Endometrial microvascular endothelial cells (primary cell): ENCODE measurements around the gene ROBO2. TPM values are rescaled to one million over a fixed set of nuclear protein-coding genes. Genes with fewer than 3 reads are reported as not detected.

Source experiments
- in situ Hi-C: cut with HindIII; loops from 2 replicates; pipeline ENCODE4 v1.10.0; 2017; ENCODE audit warnings: low sequenced_read_pairs, low pct_unique_long_range_greater_than_20kb; ENCODE audit errors: inconsistent ontology term
- total RNA-seq: library from RNA; depleted of rRNA; stranded (reverse); fragments of >200 nt; gene quantifications from one replicate; pipeline ENCODE4 v1.2.3, GENCODE V29; 2015; ENCODE audit errors: inconsistent ontology term

ROBO2 gene, protein sequence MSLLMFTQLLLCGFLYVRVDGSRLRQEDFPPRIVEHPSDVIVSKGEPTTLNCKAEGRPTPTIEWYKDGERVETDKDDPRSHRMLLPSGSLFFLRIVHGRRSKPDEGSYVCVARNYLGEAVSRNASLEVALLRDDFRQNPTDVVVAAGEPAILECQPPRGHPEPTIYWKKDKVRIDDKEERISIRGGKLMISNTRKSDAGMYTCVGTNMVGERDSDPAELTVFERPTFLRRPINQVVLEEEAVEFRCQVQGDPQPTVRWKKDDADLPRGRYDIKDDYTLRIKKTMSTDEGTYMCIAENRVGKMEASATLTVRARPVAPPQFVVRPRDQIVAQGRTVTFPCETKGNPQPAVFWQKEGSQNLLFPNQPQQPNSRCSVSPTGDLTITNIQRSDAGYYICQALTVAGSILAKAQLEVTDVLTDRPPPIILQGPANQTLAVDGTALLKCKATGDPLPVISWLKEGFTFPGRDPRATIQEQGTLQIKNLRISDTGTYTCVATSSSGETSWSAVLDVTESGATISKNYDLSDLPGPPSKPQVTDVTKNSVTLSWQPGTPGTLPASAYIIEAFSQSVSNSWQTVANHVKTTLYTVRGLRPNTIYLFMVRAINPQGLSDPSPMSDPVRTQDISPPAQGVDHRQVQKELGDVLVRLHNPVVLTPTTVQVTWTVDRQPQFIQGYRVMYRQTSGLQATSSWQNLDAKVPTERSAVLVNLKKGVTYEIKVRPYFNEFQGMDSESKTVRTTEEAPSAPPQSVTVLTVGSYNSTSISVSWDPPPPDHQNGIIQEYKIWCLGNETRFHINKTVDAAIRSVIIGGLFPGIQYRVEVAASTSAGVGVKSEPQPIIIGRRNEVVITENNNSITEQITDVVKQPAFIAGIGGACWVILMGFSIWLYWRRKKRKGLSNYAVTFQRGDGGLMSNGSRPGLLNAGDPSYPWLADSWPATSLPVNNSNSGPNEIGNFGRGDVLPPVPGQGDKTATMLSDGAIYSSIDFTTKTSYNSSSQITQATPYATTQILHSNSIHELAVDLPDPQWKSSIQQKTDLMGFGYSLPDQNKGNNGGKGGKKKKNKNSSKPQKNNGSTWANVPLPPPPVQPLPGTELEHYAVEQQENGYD (N-terminal part only)
- total RNA-seq, result 0.09 TPM

DNA sequence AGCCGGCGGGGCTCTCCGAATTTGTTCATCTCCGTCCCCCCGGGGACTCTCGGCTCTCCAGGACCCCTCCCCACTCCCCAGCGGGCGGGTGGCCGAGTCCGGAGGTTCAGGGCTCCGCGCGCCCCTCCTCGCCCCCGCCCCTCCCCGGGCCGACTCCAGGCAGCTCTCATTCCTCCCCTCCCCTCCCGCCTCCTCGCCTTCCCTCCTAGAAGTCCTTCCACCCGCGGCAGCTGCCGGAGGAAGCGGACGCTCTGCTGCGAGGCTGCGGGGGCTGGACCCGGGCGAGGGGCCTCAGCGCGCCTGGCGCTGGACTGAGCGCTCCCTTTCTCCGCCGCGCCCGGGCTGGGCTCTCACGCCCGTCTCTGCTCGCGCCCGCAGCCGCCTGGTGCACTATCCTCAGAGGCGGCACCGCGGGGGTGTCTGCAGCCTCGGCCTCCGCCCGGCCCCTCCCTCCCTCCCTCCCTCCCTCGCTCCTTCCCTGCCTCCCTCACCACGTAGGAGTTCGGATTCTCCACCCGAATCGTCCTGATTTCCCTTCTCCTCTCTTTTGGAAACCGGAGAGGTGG lies at the start of gene ROBO2:
TSS of gene ROBO2 (plus strand) at position 494 of the 566 bp plus-strand sequence. CDS start 687 bp downstream, outside the sequence.
- in situ Hi-C loops, result no loop called here

- in situ Hi-C loops, result no loop called here
Measured at GRCh38 chr3:76990606-76991005, 49.3 kb upstream of the ROBO2 start.

GRCh38 chr3:76991165-76991564 lies 48.7 kb upstream of the ROBO2 start:
- in situ Hi-C loops, result no loop called here

GRCh38 chr3:76997733-76998132 lies 42.2 kb upstream of the ROBO2 start:
- in situ Hi-C loops, result no loop called here

DNA sequence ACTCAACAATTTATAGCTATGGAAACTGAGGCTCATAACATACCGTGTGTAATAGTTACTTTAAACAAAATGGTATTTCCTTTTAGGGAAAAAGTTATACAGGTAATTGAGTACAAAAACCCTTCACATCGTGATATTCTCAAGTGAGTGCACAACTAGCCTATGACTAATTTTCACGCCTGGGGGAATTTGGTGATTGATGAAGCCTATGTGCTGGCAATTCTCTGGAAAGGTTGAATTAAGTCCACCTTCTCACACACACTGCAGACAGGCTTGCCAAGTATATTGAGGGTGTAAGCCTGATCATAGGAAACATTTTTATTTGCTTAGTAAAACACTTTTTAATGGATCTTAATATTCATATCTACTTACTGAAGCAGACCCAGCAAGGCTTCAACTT lies 41.3 kb upstream of the ROBO2 start:
- in situ Hi-C loops, result no loop called here

- in situ Hi-C loops, result no loop called here
Measured at GRCh38 chr3:77001062-77001701, 38.7 kb upstream of the ROBO2 start.

DNA sequence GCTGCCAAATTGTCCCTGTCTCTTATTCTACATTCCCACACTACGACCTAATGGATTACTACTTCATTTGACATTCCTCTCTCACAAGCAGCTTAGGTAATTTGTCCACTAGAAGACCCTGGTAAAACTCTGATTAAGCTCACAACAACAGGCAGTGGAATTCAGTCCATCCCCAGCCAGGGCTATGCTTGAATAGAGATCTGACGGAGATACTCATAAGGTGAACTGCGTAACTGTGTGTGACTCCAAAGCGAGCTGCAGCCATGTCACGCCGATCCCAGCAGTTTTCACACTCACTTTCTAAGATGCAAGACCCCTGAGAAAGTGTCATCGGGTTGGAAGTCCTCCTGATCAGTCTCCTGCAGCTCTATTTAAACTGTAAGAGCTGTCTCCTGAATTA lies 25.7 kb upstream of the ROBO2 start:
- in situ Hi-C loops, result no loop called here

DNA sequence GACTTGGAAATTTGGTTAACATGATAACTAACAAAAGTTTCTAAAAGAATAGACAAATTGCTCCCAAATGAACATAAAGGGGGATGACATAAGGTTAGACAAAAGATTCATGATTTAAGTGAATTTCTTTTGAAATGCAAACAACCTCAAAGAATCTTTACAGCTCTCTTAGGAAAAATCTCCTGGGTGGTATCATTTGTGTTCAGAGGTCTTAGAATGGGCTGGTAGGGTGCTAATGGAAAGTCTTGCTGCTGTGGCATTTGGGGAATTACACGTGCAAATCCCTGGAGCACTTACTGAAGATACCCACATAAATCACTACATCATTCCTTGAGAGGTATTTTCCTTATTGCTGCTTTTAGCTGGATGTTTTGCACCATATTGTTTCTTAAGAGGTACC lies 14.4 kb upstream of the ROBO2 start:
- in situ Hi-C loops, result no loop called here

DNA sequence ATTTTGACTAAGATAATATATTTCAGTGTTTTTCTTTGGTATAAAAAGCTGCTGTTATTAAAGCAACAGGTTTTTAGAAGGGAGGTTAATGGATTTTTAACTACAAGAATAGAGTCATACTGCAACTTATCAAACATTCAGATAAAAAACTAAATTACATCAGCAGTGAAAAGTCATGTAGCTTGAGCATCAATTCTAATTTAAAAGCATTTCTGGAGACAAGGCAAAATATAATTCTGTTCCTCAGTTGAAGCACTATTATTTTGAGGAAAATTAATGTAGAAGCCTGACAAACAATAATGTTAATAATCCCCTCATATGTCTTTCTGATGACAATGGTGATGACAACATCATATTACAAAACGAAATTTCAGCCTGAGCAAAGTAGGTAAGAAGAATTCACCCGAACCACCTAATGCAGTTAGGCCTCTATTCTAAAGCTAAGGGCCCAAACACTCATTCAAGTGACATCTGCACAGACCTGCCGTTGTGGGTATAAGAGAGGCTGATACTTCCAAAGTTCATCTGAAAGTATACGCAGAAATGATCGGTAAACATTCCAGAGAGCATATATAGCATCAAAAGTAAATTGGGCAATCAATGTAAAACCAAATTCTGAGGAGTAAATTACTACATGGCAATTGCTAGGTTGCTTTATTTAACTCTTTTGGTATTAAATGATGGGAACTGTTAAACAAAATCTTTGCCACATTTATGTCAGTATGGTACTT lies 12.8 kb upstream of the ROBO2 start:
- in situ Hi-C loops, result no loop called here

- in situ Hi-C loops, result no loop called here
Measured at GRCh38 chr3:77028005-77028404, 11.9 kb upstream of the ROBO2 start.

DNA sequence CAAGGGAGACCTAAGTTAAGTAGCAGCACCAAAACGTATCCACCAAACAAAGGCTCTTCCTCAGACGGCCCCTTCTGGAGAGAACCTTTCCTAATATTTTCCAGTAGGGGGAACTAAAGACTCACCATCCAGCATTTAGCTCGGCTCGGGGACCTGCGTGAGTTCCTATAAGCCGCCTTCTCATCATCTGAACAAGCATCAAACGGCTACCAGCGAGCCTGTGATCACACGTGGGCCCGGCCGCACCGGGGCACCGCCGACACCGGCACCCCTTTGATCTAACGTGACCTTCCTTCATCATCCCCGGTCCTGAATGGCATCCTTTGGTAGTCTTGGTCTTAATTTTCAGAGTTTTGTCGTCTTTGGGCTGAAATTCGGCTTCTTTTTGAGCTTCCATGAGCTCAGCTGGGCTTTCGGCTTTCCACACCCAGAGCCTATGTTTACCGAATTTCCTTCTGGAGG lies 1.4 kb upstream of the ROBO2 start:
- in situ Hi-C loops, result no loop called here

GRCh38 chr3:77038930-77039605 lies 831 bp upstream of the ROBO2 start:
- in situ Hi-C loops, result no loop called here

- in situ Hi-C loops, result no loop called here
Measured at GRCh38 chr3:77040216-77040615, 317 bp downstream of the ROBO2 start.

DNA sequence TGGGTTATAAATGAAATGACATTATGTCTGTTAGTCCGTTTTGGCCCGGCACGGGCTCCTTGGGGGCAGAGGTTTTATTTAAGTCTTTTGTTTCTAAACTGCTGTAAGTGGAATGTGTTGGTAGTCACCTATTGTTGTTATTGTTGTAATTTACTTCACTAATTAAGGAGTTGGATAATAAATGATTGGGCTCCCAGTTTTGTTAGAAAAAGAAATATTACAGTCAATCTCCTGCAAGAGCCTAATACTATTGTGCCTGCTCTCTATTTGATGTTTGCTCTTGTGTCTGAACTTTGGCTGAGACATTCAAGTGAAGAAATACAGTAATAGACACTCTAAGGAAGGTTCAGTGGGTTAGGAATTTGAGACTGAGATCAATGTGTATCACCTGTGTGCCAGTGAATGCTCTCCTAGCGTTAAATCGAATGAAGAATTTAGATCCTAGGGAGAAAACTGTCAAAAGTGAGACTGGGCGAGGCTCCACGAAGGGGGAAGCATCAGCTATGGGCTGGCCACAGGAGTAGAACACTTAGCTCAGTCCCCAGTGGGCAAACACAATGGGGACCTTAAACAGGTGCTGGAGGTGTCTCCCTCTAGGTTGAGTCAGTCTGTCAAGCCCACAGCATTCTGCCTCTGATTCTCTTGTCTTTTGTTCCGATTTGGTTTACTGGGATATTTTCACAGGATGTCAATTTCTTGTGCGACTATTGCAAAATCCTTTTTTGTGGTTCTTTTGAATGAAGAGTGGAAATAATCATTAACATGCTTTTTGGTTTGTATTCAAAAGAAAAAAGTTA lies 1.2 kb downstream of the ROBO2 start:
- in situ Hi-C loops, result no loop called here

GRCh38 chr3:77041811-77042210 lies 1.9 kb downstream of the ROBO2 start:
- in situ Hi-C loops, result no loop called here

GRCh38 chr3:77042343-77042742 lies 2.4 kb downstream of the ROBO2 start:
- in situ Hi-C loops, result no loop called here

DNA sequence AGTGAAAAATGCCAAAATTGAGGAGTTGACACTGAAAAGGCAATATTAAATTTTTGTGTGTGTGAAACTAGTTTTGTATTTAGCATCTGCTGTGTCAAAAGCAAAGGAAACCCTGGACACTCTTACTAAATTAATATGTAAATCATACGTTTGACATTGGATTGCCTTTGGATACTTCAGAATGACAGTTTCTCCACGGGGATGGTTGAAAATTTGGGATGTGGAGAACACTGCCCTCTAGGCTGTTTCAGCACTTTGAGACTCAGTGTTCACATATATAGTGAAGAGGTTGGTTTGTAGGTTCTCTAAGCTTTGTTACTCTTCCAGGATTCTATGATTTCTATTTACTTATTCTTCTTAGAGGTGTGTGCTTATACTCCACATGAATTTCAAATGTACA lies 3.0 kb downstream of the ROBO2 start:
- in situ Hi-C loops, result no loop called here
